ENCODE data around the gene CDC45.
A peak's percentile ranks its signal among the peaks of the same experiment; 100 is the strongest.
"Not testable (repeated sequence)": the region's sequence is repeated elsewhere in the genome, so short reads cannot be mapped to it uniquely, and the experiment has no call there.

Gene CDC45, protein sequence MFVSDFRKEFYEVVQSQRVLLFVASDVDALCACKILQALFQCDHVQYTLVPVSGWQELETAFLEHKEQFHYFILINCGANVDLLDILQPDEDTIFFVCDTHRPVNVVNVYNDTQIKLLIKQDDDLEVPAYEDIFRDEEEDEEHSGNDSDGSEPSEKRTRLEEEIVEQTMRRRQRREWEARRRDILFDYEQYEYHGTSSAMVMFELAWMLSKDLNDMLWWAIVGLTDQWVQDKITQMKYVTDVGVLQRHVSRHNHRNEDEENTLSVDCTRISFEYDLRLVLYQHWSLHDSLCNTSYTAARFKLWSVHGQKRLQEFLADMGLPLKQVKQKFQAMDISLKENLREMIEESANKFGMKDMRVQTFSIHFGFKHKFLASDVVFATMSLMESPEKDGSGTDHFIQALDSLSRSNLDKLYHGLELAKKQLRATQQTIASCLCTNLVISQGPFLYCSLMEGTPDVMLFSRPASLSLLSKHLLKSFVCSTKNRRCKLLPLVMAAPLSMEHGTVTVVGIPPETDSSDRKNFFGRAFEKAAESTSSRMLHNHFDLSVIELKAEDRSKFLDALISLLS

DNA sequence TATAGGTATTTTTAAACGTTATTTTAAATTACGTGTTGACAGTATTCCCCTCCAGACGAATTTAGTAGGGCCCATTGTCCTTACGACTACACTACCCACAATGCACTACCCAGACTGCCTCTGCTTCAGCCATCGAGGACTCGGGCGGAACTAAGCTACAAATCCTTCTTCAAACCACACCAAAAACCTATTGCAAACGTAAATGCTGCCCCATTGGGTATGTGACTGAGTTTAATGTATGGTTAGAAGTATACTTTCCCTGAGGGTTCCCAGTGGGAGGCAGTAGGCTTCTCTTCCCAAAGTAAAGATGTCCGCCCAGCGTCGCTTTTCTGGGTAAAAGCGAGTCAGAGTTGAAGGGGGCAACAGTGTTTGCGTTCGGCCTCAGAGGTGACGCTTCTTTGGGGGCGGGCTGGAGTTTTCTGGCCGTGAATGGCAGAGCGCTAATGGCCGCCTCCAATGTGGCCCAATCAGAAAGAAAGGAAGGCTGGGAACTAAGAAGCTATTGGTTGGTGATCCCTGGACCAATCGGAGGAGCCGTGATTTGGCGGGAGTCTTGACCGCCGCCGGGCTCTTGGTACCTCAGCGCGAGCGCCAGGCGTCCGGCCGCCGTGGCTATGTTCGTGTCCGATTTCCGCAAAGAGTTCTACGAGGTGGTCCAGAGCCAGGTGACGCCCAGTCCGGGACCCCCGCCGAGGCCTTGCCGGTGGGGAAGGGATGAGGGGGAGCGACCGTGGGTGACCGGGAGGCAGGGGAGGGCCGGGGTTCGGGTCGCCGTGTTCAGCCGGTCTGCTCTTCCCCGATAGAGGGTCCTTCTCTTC is at the start of gene CDC45:
Gene CDC45, plus strand, starts transcription at position 566 of the 818 bp plus-strand sequence. Its CDS starts 49 bp downstream, at position 615.
- peak; percentile 88 for DNase-seq

DNA sequence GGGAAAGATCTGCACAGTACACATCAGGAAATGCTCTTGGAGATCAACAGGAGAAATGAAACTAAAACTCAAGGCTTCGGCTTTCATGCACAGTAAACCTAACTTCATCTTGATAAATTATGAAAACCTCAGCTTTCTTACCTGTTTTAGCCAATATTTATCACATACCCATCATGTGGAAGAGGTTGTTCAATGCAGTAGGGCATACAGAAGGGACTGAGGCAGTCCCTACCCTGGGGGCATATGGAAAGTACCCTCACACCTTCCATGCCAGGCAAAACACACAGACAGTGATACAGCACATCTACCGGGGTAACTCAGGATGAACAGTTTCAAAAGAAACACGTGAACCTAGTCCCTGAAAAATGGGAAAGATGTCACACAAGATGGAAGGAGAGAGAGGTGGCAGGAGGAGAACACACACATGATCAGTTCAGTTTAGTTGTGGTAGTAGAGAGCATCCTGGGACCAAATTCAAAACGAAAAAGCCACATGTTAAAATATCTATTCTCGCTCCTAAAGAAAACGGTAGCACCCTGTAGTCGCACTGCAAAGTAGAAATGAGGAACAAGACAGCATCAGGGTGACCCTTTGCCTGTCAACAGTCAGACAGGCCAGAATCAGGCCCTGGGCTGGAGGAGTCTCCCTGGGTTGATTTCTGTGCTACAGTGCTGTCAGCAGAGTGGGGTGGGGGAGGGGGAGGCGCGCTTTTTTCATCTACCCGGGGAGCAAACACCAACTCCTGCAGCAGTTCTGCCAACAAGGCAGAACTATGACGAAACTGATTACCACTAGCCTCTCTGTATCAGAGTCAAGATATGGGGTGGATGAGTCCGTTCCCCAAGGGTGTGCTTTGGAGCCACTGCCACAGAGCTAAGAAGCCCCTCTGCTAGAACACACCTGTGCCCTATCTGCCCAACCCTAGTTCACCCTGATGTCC is 49.5 kb upstream of the CDC45 start:
- peak; percentile 16 for DNase-seq

DNA sequence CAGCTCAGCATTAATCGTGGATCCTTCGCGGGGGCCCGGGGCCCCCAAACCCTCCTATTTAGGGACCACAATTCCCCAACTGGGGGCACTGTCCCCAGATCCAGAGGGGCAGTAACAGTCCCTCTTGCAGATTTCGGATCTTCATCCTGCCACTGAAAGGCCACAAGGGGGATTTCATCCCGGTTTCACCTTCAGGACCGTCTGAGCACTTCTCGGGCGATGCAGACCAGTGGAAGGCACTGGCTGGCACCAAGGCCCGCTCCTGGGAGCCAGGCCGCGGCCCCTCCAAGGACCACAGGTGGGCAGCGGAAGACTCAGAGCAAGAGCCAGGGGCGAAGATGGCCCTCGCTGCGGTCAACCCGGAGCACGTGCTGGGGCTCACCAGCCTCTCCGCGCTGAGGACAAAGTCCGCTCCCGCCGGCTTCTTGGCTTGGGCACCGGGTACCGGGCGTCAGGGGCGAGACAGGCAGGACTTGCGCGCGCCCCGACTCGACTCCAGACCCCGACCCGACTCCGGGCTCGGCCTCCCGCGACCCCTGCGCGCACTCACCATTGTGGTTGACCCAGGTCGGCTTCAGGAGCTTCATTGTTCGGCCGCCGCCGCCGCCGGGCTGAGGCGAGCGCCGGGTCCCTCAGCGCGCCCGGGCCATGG is 48.7 kb upstream of the CDC45 start:
- DNase-seq: no peak

DNA sequence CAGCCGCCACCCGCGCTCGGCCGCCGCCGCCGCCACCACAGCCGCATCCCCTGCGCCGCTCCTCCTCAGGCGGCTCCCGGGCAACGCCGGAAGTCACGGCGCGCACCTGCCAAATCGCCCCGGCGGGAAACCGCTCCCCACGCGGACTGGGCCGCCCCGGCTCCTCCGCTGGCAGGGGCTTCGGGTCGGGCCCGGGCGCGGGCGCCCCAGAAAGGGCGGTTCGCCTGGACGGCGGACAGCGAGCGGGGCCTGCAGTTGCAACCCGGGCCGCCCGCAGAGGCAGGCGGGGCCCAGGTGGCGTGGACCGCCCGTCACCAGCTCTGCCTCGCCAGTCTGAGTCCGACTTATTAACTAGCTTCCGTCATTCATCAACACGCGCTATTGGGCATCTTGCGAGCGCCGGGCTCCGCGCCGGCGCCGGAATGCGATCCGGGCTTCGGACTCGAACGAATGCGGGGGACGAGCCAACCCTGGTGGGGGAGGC is 48.0 kb upstream of the CDC45 start, which contains the start of gene HIRA:
Gene HIRA, minus strand, starts transcription at position 85 of the 484 bp plus-strand sequence. CDS start 257 bp downstream, outside the sequence.
- DNase-seq: peak; percentile 63

DNA sequence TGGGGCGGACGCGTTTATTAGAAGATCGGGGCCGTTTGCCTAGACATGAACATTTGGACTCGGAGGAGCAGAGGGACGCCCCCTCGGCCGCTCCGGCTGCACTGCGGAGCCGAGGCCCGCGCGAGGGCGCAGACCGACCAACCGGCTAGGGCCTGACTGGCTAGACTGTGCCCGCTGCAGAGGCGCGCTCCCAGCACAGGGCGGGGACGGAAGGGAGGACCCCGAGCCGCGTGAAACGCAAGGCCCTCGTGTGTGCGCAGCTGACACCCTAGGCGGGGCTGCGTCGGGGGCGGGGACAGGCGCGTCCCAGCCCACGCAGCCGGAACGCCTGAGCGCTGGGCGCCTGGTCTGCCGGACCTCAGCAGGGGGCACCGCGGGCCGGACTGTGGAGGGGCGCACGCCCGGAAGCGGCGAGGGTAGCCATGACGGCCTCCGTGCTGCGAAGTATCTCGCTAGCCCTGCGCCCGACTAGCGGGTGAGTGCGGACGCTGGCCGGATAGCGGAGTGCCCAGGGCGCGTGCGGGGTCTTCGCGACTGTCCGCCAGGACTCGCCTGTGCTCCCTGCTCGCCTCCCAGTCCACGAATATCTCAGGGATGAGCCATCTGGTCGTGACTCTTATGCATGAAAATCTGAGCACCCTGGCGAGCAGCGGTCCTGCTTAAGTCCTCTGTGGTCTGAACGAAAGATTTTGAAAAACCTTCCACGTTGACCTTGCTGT is 47.4 kb upstream of the CDC45 start, which contains the start of gene MRPL40:
Gene MRPL40, plus strand, starts transcription at position 413 of the 719 bp plus-strand sequence. Its CDS starts 10 bp downstream, at position 423.
- DNase-seq: peak; percentile 85

DNA sequence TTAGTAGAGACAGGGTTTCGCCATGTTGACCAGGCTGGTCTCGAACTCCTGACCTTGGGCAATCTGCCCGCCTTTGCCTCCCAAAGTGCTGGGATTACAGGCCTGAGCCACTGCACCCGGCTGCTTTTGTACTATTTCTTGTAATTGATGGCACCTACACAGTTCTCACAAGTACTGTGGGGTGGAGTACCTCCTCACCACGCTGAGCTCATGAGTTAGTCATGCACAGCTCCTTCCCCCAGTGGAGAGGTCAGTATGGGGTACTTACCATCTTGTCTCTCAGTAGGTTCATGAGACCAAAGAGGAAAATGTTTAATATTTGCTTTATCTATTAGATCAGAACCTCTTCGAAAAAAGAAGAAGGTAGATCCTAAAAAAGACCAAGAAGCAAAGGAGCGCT is 45.3 kb upstream of the CDC45 start:
- no peak for DNase-seq

DNA sequence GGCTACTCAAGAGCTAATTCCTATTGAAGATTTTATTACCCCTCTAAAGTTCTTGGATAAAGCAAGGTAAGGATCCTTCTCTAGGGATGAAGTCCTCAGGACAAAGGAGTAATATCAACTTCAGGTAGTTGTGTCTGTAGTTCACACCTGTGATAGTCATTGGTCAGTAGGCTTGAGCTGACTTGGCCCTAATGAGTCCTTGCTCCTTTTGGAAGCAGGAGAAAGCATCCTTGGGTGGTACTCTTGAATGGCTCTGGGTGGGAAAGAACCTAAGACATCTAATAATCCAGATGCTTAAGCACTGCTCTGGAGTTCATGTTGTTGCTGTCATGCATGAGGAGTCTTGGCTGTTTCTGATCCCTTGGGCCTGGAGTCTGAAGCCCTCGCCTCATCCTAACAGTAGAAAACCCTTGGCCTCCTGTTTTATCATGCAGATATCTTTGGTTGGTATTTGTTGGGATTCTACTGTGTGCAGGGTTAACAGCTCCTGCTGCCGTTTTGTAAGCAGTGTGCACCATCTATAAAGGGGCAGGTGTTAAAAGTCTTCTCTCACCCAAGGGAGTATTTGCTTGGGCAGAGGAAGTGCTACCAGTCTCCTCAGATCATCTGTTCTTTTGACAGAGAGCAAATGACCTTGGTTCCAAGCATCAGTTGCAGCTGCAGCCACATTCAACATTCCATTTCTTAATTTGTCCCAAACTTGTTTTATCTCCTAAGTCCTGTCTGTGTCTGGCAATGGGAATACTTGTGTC is 44.7 kb upstream of the CDC45 start:
- no peak for DNase-seq

DNA sequence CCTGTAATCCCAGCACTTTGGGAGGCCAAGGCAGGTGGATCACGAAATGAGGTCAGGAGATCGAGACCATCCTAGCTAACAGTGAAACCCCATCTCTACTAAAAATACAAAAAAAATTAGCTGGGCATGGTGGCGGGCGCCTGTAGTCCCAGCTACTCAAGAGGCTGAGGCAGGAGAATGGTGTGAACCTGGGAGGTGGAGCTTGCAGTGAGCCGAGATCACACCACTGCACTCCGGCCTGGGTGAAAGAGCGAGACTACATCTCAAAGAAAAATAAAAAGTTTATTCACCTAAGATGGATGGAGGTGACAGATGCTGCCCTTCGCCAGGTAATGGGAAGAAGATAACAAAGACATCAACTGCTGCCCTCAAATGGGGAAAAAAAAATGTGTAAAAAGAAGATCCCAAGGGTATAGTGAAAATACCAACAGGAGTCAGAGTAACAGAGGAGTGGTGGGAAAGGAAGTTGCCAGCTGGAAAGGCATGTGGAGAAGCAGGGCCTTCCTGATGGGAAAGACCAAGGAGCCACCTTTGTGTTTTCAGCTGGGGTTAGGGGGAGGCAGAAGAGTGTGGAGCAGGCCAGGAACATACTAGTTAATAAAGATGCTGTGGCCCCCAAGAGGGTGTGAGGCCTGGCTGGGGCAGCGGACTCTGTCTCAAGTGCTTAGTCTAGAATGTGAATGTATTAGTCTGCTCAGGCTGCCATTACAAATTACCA is 43.1 kb upstream of the CDC45 start:
- not testable (repeated sequence) for DNase-seq

DNA sequence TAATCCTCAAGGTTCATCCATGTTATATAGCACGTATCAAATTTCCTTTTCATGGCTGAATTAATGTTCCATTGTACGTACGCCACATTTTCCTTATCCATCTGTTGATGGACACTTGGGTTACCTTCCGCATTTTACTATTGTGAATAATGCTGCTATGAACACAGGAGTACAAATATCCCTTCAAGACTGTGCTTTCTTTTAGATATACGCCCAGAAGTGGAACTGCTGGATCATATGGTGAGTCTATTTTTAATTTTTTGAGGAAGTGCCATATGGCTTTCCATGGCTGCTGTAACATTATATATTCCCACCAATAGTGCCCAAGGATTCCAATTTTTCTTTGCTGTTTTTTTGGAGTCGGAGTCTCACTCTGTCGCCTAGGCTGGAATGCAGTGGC is 41.4 kb upstream of the CDC45 start:
- DNase-seq: no peak

DNA sequence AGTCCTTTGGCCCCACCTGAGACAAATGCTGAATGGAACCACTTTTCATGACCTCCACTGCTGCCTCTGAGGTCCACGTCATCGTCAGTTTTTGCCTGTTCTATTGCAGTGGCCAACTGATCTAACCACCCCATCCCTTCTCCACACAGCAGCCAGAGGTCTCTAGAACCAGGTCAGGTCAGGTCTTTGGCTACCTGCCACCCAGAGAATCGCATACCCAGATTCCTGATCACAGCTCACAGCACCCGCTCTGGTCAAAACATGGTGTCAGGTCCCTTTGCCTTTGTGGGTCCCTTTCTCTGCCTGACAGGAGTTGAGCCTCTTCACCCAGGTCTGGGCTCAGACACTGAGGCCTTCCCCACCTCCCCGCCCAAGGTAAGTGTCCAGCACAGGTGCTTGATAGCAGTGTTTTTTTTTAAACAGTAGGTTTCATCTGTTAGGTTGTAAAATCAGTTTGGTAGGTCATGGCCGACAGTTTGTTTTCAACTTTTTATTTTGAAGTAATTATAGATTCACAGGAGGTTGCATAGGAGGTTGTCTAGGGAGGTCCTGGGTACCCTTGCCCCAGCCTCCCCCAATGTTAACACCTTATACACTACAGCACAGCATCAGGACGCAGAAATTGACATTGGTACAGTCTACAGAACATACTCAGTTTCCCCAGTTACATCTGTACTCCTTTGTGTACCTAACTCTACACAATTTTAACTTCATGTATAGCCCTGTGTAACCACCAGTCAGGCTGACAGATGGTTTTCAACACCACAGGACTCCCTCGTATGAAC is 39.1 kb upstream of the CDC45 start:
- DNase-seq: no peak

DNA sequence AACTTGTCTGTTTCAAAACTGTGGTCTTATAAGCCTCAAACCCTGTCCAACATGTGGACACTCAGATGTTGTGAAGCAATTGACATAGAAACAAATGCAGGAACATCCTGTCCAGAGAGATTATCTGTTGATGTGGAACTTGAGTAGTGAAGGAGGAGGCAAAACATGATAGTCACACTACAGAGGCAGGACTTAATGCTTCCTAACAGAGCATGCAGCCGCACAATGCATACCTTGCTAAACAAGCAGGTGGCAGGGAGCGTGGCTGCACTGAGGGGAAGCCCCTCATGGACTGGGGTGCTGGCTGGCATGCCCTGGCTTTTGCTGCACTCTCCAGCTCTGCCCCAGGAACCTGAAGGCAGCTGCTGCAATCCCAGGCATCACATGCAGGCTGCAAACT is 37.6 kb upstream of the CDC45 start:
- no peak for DNase-seq

DNA sequence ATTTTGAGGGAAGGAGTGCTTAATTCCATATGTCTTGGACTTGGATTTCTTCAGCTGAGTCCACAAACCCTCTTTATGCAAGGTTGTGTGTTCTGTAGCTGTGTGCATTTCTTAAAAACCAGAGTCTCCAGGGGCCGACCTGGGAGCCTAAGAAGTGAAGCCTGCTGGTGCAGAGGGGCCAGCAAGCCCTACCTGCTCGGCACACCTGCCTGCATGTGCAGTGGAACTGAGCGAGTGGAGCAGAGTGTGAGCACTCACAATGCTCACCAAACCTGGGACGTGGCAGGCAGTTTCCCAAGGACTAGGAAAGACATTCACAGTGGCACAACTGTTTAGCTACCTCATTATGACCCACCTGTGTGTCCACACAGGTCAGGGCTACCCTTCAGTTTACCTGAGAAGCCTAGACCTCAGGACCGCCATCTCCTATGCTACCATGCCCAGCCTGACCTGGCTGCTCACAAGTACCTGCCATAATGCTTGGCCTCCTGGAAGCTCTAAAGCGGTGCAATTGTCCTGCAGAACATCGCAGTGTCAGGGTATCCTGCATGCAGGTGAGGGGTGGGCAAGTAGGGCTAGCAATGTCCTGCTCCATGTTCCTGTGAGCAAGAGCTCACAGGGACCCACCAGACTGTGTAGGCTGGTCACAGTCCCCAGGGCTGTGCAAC is 36.0 kb upstream of the CDC45 start:
- no peak for DNase-seq

DNA sequence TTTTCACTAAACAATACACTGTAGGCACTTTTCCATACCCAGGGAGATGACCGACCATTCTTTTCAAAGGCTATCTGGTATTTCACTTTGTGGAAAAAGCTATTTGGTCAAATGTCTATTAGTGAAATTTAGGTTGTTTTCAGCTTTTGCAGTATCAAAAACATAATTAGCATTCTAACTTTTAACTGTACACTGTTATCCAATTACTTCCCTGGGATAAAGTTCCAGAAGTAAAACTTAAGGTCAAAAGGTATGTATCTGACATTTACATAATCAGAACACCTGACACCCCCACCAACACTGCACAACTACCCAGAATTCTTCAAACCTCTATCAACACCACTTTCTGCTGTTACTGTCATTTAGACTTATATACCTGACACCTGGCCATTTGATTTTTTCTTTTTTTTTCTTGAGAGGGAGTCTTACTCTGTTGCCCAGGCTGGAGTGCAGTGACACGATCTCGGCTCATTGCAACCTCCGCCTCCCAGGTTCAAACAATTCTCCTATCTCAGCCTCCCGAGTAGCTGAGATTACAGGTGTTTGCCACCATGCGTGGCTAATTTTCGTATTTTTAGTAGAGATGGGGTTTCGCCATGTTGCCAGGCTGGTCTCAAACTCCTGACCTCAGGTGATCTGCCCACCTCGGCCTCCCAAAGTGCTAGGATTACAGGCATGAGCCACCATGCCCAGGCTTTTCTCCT is 34.3 kb upstream of the CDC45 start:
- not testable (repeated sequence) for DNase-seq

DNA sequence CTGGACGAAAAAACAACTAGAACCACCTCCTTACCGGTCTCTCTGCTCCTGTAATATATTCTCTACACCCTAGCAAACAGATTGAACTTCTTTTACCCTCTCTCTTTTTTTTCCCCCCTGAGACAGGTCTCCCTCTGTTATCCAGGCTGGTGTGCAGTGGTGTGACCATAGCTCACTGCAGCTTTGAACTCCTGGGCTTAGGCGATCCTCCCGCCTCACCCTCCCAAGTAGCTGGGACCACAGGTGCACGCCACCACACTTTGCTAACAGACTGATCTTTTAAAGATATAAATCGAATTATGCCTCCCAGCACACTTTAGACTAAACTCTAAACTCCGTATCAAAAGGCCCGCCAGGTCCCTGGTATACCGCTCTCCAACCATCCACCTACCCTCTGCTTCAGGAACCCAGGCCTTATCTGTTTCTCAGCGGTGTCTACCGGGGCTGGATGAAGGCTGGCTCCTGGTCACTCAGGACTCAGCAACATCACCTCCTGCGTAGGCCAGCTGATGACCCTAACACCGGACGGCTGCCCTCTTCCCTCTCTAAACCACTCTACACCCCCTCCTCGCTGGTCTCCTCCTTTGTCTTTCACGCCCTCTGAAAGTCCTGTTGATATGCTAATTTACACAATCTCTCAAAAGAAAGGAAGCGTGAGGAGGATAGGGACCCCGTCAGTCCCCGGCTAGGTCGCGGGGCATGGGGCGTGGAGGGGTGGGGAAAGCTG is 33.0 kb upstream of the CDC45 start:
- DNase-seq: no peak

DNA sequence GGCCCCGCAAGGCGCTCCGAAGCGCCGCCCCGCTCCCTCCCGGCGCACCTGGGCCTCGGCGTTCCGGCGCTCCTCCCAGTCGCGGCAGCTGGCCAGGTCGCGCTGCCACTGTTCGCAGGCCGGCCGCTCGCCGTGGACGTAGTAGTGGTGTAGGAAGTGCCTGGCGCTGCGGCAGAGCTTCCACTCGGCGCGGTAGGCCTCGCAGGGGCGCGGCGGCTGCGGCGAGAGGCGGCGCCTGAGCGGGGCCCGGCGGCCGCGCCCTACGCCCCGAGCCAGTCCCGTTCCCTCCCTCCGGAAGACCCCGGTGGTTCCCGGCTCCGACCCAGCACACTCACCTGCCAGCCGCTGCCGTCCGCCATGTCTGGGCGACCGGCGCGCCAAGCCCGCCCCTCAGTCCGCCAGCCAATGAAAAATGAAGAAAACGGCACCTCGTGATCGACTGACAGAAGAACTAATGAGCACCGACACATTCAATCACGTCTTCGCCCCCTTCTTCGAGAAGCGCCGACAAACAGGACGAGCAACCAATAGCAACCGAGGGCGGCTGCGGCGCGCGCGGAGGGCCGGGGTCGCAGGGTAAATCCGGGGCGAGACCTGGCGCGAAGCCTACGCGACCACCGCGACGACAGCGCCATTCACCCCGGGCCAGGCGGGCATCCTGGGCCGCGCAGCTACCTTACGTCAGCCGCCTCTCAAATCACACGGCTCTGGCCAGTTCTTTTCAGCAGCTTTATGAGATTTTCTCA is 32.2 kb upstream of the CDC45 start, which contains the start of gene C22orf39:
Gene C22orf39, minus strand, starts transcription at position 382 of the 746 bp plus-strand sequence. Its CDS starts 23 bp downstream, at position 359.
- peak; percentile 75 for DNase-seq
